Activated naive CD8-positive, alpha-beta T cell treated with anti-CD3 and anti-CD28 coated beads for 36 hours (primary cell): ENCODE data around the gene HMGCL. TPM values are rescaled to one million over a fixed set of nuclear protein-coding genes. Genes with fewer than 3 reads are reported as not detected.
A peak's percentile ranks its signal among the peaks of the same experiment; 100 is the strongest.
"Not testable (repeated sequence)": the region's sequence is repeated elsewhere in the genome, so short reads cannot be mapped to it uniquely, and the experiment has no call there.

Experiments used
- DNase-seq: peaks from one replicate; pipeline ENCODE4 v3.0.0; 2021
- H3K27ac Mint-ChIP-seq: one replicate; pipeline ENCODE4 v1.8.0; 2022; ENCODE audit warnings: mild to moderate bottlenecking, moderate library complexity, mixed read lengths
- H3K27me3 Mint-ChIP-seq: one replicate; pipeline ENCODE4 v1.8.0; 2022; ENCODE audit warnings: mild to moderate bottlenecking, mixed read lengths
- H3K36me3 Mint-ChIP-seq: one replicate; pipeline ENCODE4 v1.8.0; 2021; ENCODE audit warnings: mild to moderate bottlenecking, mixed read lengths
- H3K4me1 Mint-ChIP-seq: one replicate; pipeline ENCODE4 v1.8.0; 2021; ENCODE audit warnings: mixed read lengths
- H3K4me3 Mint-ChIP-seq: one replicate; pipeline ENCODE4 v1.8.0; 2022; ENCODE audit warnings: mild to moderate bottlenecking, moderate library complexity, mixed read lengths
- H3K9me3 Mint-ChIP-seq: one replicate; pipeline ENCODE4 v1.8.0; 2022; ENCODE audit warnings: mixed read lengths
- total RNA-seq, 2 experiments: library from RNA; stranded (reverse); gene quantifications; one replicate each; pipeline ENCODE4 v1.2.3, GENCODE V29; 2021

HMGCL gene
- total RNA-seq, 2 experiments from 2014 or later = 29.2 to 30.3 TPM

- H3K9me3 Mint-ChIP-seq = no peaks in the 10 kb centered on the region
- H3K4me1 Mint-ChIP-seq = peaks cover 5% of the 10 kb centered on the region
- H3K4me3 Mint-ChIP-seq = no peak overlapping the region
- H3K27me3 Mint-ChIP-seq = no peaks in the 10 kb centered on the region
- peak; percentile 82 for DNase-seq
- no peak overlapping the region for H3K27ac Mint-ChIP-seq
- no peaks in the 10 kb centered on the region for H3K36me3 Mint-ChIP-seq
Measured at GRCh38 chr1:23809751-23810171, 15.5 kb downstream of the HMGCL start.

- no peaks in the 10 kb centered on the region for H3K9me3 Mint-ChIP-seq
- H3K4me1 Mint-ChIP-seq = peaks cover 5% of the 10 kb centered on the region
- no peaks in the 10 kb centered on the region for H3K36me3 Mint-ChIP-seq
- no peak for DNase-seq
- no peaks in the 10 kb centered on the region for H3K27me3 Mint-ChIP-seq
- H3K27ac Mint-ChIP-seq = no peak overlapping the region
- no peak overlapping the region for H3K4me3 Mint-ChIP-seq
Measured at GRCh38 chr1:23807453-23807852, 17.8 kb downstream of the HMGCL start.

- Mint-ChIP-seq H3K9me3 (no peaks in the 10 kb centered on the region), H3K4me3 (no peak overlapping the region), H3K36me3 (no peaks in the 10 kb centered on the region), H3K4me1 (peaks cover 9% of the 10 kb centered on the region), H3K27me3 (no peaks in the 10 kb centered on the region), H3K27ac (no peak overlapping the region)
- DNase-seq = no peak
Measured at GRCh38 chr1:23806280-23806679, 18.9 kb downstream of the HMGCL start.

GRCh38 chr1:23805025-23805424 lies 20.2 kb downstream of the HMGCL start:
- H3K9me3 Mint-ChIP-seq = no peaks in the 10 kb centered on the region
- H3K27me3 Mint-ChIP-seq = no peaks in the 10 kb centered on the region
- peaks cover 9% of the 10 kb centered on the region for H3K4me1 Mint-ChIP-seq
- DNase-seq = no peak
- no peak overlapping the region for H3K4me3 Mint-ChIP-seq
- peak overlapping the region; percentile 34 for H3K27ac Mint-ChIP-seq
- no peaks in the 10 kb centered on the region for H3K36me3 Mint-ChIP-seq

- H3K27me3 Mint-ChIP-seq = no peaks in the 10 kb centered on the region
- H3K9me3 Mint-ChIP-seq = no peaks in the 10 kb centered on the region
- no peak for DNase-seq
- H3K27ac Mint-ChIP-seq = no peak overlapping the region
- H3K4me1 Mint-ChIP-seq = peaks cover 9% of the 10 kb centered on the region
- H3K4me3 Mint-ChIP-seq = no peak overlapping the region
- no peaks in the 10 kb centered on the region for H3K36me3 Mint-ChIP-seq
Measured at GRCh38 chr1:23804183-23804835, 20.9 kb downstream of the HMGCL start.

- DNase-seq = no peak
- Mint-ChIP-seq H3K36me3 (peaks cover 1% of the 10 kb centered on the region), H3K4me3 (no peak overlapping the region), H3K27me3 (no peaks in the 10 kb centered on the region), H3K27ac (no peak overlapping the region), H3K4me1 (peaks cover 15% of the 10 kb centered on the region), H3K9me3 (no peaks in the 10 kb centered on the region)
Measured at GRCh38 chr1:23803674-23804073, 21.6 kb downstream of the HMGCL start.

GRCh38 chr1:23802809-23803342 lies 22.4 kb downstream of the HMGCL start:
- peaks cover 16% of the 10 kb centered on the region for H3K4me1 Mint-ChIP-seq
- not testable (repeated sequence) for DNase-seq, H3K4me3 Mint-ChIP-seq, H3K27me3 Mint-ChIP-seq, H3K9me3 Mint-ChIP-seq, H3K36me3 Mint-ChIP-seq, H3K27ac Mint-ChIP-seq

GRCh38 chr1:23801876-23802275 lies 23.4 kb downstream of the HMGCL start:
- Mint-ChIP-seq H3K36me3 (peaks cover 6% of the 10 kb centered on the region), H3K27ac (no peak overlapping the region), H3K27me3 (no peaks in the 10 kb centered on the region), H3K4me3 (peak overlapping the region; percentile 53), H3K4me1 (peaks cover 16% of the 10 kb centered on the region), H3K9me3 (no peaks in the 10 kb centered on the region)
- no peak for DNase-seq

GRCh38 chr1:23801338-23801748 lies 23.9 kb downstream of the HMGCL start:
- Mint-ChIP-seq H3K27me3 (no peaks in the 10 kb centered on the region), H3K9me3 (no peaks in the 10 kb centered on the region), H3K4me1 (peaks cover 16% of the 10 kb centered on the region), H3K36me3 (peaks cover 6% of the 10 kb centered on the region), H3K4me3 (peak overlapping the region; percentile 98), H3K27ac (peak overlapping the region; percentile 77)
- DNase-seq = no peak

- peak within 1 kb of the TSS; percentile 83 for H3K27ac Mint-ChIP-seq
- peak within 1 kb of the TSS; percentile 98 for H3K4me3 Mint-ChIP-seq
- peaks cover 16% of the 10 kb centered on the region for H3K4me1 Mint-ChIP-seq
- peak; percentile 96 for DNase-seq
- no peaks in the 10 kb centered on the region for H3K9me3 Mint-ChIP-seq
- peaks cover 6% of the 10 kb centered on the region for H3K36me3 Mint-ChIP-seq
- no peaks in the 10 kb centered on the region for H3K27me3 Mint-ChIP-seq
Measured at GRCh38 chr1:23800400-23801337, 24.6 kb downstream of the HMGCL start, which contains the start of gene GALE. GALE (minus strand) TSS chr1:23800754; CDS start chr1:23799007, 1,747 bp downstream.

- Mint-ChIP-seq H3K4me3 (peak overlapping the region; percentile 98), H3K4me1 (peaks cover 16% of the 10 kb centered on the region), H3K27me3 (no peaks in the 10 kb centered on the region), H3K9me3 (no peaks in the 10 kb centered on the region), H3K27ac (peak overlapping the region; percentile 83), H3K36me3 (peaks cover 6% of the 10 kb centered on the region)
- peak; percentile 47 for DNase-seq
Measured at GRCh38 chr1:23799570-23800399, 25.4 kb downstream of the HMGCL start.

- Mint-ChIP-seq H3K4me3 (peak overlapping the region; percentile 98), H3K27ac (peak overlapping the region; percentile 83), H3K36me3 (peaks cover 6% of the 10 kb centered on the region), H3K27me3 (no peaks in the 10 kb centered on the region), H3K4me1 (peaks cover 16% of the 10 kb centered on the region), H3K9me3 (no peaks in the 10 kb centered on the region)
- no peak for DNase-seq
Measured at GRCh38 chr1:23799255-23799569, 26.0 kb downstream of the HMGCL start.

- Mint-ChIP-seq H3K4me3 (peak overlapping the region; percentile 98), H3K9me3 (no peaks in the 10 kb centered on the region), H3K4me1 (peaks cover 16% of the 10 kb centered on the region), H3K27ac (peak overlapping the region; percentile 83), H3K36me3 (peaks cover 6% of the 10 kb centered on the region), H3K27me3 (no peaks in the 10 kb centered on the region)
- no peak for DNase-seq
Measured at GRCh38 chr1:23798662-23799142, 26.5 kb downstream of the HMGCL start.
